ENCODE data around the gene C17orf113.

Gene C17orf113

GRCh38 chr17:42031584-42031983 lies 18.8 kb downstream of the C17orf113 start:
- Histone ChIP-seq H2AFZ (ENCODE audit: low read length) (no peak overlapping the region), H3K4me1 (ENCODE audit: insufficient read depth, low read length, severe bottlenecking) (peaks cover 4% of the 10 kb centered on the region), H3K27me3 (ENCODE audit: insufficient read depth, low read length) (no peaks in the 10 kb centered on the region; the same call in 1 of the 2 replicates), H3K4me2 (ENCODE audit: low read length) (no peak overlapping the region), H3K9me2 (ENCODE audit: low read depth, low read length) (no peaks in the 10 kb centered on the region), H3F3A (ENCODE audit: insufficient read depth, low read length) (no peaks in the 10 kb centered on the region), H3K36me3 (ENCODE audit: insufficient read depth, low read length) (no peaks in the 10 kb centered on the region), H4K20me1 (ENCODE audit: insufficient read depth, low read length) (no peaks in the 10 kb centered on the region), H3K79me2 (ENCODE audit: insufficient read depth, low read length) (no peaks in the 10 kb centered on the region), H3K27ac (ENCODE audit: low read depth, low read length, poor library complexity, severe bottlenecking) (no peak overlapping the region), H3K9ac (ENCODE audit: low read length) (no peak overlapping the region), H3K9me3 (ENCODE audit: low read length) (no peaks in the 10 kb centered on the region), H3K4me3 (ENCODE audit: low read depth, low read length, poor library complexity, severe bottlenecking) (no peak overlapping the region)
- no peak for TF ChIP-seq CTCF (IDR thresholded peaks at IDR 0.05; ENCODE audit: low read length)
- TF ChIP-seq EZH2 (IDR thresholded peaks at IDR 0.05; ENCODE audit: borderline replicate concordance, low read length): no peak

GRCh38 chr17:42028791-42029127 lies 21.6 kb downstream of the C17orf113 start:
- H3K79me2 ChIP-seq (ENCODE audit: insufficient read depth, low read length): no peaks in the 10 kb centered on the region
- H3K9ac ChIP-seq (ENCODE audit: low read length): no peak overlapping the region
- peaks cover 7% of the 10 kb centered on the region for H3K36me3 ChIP-seq (ENCODE audit: insufficient read depth, low read length)
- peaks cover 7% of the 10 kb centered on the region for H3K4me1 ChIP-seq (ENCODE audit: insufficient read depth, low read length, severe bottlenecking)
- H3K4me3 ChIP-seq (ENCODE audit: low read depth, low read length, poor library complexity, severe bottlenecking): no peak overlapping the region
- no peak overlapping the region for H3K27ac ChIP-seq (ENCODE audit: low read depth, low read length, poor library complexity, severe bottlenecking)
- no peaks in the 10 kb centered on the region for H3K9me3 ChIP-seq (ENCODE audit: low read length)
- no peaks in the 10 kb centered on the region; the same call in 1 of the 2 replicates for H3K27me3 ChIP-seq (ENCODE audit: insufficient read depth, low read length)
- no peaks in the 10 kb centered on the region for H4K20me1 ChIP-seq (ENCODE audit: insufficient read depth, low read length)
- no peaks in the 10 kb centered on the region for H3F3A ChIP-seq (ENCODE audit: insufficient read depth, low read length)
- H3K4me2 ChIP-seq (ENCODE audit: low read length): no peak overlapping the region
- H2AFZ ChIP-seq (ENCODE audit: low read length): no peak overlapping the region
- TF ChIP-seq CTCF (IDR thresholded peaks at IDR 0.05; ENCODE audit: low read length) (peak; percentile 10; the same call in 1 of the 2 replicates), EZH2 (IDR thresholded peaks at IDR 0.05; ENCODE audit: borderline replicate concordance, low read length) (no peak)
- H3K9me2 ChIP-seq (ENCODE audit: low read depth, low read length): no peaks in the 10 kb centered on the region

- no peak overlapping the region for H3K4me2 ChIP-seq (ENCODE audit: low read length)
These were observed 22.2 kb downstream of the C17orf113 start for GRCh38 chr17:42027961-42028790.

More at GRCh38 chr17:42027961-42028790, 22.2 kb downstream of the C17orf113 start:
- H3K9me2 ChIP-seq (ENCODE audit: low read depth, low read length): no peaks in the 10 kb centered on the region
- H3K27ac ChIP-seq (ENCODE audit: low read depth, low read length, poor library complexity, severe bottlenecking): no peak overlapping the region
- no peak overlapping the region for H3K4me3 ChIP-seq (ENCODE audit: low read depth, low read length, poor library complexity, severe bottlenecking)
- peaks cover 7% of the 10 kb centered on the region for H3K4me1 ChIP-seq (ENCODE audit: insufficient read depth, low read length, severe bottlenecking)
- H3F3A ChIP-seq (ENCODE audit: insufficient read depth, low read length): no peaks in the 10 kb centered on the region
- H3K27me3 ChIP-seq (ENCODE audit: insufficient read depth, low read length): no peaks in the 10 kb centered on the region; the same call in 1 of the 2 replicates
- no peak overlapping the region for H3K9ac ChIP-seq (ENCODE audit: low read length)
- no peak overlapping the region for H2AFZ ChIP-seq (ENCODE audit: low read length)
- H4K20me1 ChIP-seq (ENCODE audit: insufficient read depth, low read length): no peaks in the 10 kb centered on the region
- no peaks in the 10 kb centered on the region for H3K79me2 ChIP-seq (ENCODE audit: insufficient read depth, low read length)
- H3K36me3 ChIP-seq (ENCODE audit: insufficient read depth, low read length): peaks cover 12% of the 10 kb centered on the region
- TF ChIP-seq EZH2 (IDR thresholded peaks at IDR 0.05; ENCODE audit: borderline replicate concordance, low read length): no peak
- peak; percentile 49 for TF ChIP-seq CTCF (IDR thresholded peaks at IDR 0.05; ENCODE audit: low read length)
- no peaks in the 10 kb centered on the region for H3K9me3 ChIP-seq (ENCODE audit: low read length)
